Measurements from ENCODE around the gene GCNT2.
"Not testable (repeated sequence)": the region's sequence is repeated elsewhere in the genome, so short reads cannot be mapped to it uniquely, and the experiment has no call there.

Gene GCNT2

GRCh38 chr6:10547809-10548208 lies 26.7 kb downstream of the GCNT2 start:
- no peak for DNase-seq (ENCODE audit: low read depth)

GRCh38 chr6:10550764-10551163 lies 29.6 kb downstream of the GCNT2 start:
- DNase-seq (ENCODE audit: low read depth), result no peak

GRCh38 chr6:10552270-10552810 lies 31.2 kb downstream of the GCNT2 start:
- DNase-seq (ENCODE audit: low read depth), result no peak

DNA sequence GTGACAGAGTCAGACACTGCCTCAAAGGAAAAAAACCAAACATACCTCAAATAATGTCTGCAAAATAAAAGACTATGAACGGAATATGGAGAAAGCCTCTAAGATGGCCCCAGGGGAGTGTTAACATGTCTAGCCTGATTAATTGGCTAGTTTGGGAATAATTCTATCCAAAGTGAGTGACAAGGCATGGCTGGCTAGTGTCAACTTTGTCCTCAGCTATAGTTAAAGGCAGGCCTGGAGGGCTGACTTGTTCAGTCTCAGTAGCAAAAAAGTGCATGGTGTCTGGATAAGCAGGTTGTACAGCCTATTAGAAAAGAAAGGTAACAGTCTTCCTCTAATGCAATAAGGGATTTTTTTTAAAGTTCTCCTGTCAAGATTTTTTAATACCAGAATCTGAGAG lies 32.7 kb downstream of the GCNT2 start:
- no peak for DNase-seq (ENCODE audit: low read depth)

GRCh38 chr6:10554826-10555225 lies 33.7 kb downstream of the GCNT2 start:
- DNase-seq (ENCODE audit: low read depth), result no peak

GRCh38 chr6:10555625-10556309 lies 34.6 kb downstream of the GCNT2 start:
- no peak for DNase-seq (ENCODE audit: low read depth)

- no peak for DNase-seq (ENCODE audit: low read depth)
Measured at GRCh38 chr6:10556589-10556988, 35.4 kb downstream of the GCNT2 start.

DNA sequence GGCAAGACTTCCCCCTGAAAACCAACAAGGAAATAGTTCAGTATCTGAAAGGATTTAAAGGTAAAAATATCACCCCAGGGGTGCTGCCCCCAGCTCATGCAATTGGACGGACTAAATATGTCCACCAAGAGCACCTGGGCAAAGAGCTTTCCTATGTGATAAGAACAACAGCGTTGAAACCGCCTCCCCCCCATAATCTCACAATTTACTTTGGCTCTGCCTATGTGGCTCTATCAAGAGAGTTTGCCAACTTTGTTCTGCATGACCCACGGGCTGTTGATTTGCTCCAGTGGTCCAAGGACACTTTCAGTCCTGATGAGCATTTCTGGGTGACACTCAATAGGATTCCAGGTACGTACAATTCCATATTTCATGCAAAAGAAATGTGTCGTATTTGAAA lies 35.8 kb downstream of the GCNT2 start:
- DNase-seq (ENCODE audit: low read depth), result no peak

GRCh38 chr6:10557913-10558312 lies 36.8 kb downstream of the GCNT2 start:
- no peak for DNase-seq (ENCODE audit: low read depth)

- no peak for DNase-seq (ENCODE audit: low read depth)
Measured at GRCh38 chr6:10558565-10558964, 37.4 kb downstream of the GCNT2 start.

- DNase-seq (ENCODE audit: low read depth), result no peak
Measured at GRCh38 chr6:10559522-10560152, 38.5 kb downstream of the GCNT2 start.

- DNase-seq (ENCODE audit: low read depth), result no peak
Measured at GRCh38 chr6:10561611-10562199, 40.6 kb downstream of the GCNT2 start.

DNA sequence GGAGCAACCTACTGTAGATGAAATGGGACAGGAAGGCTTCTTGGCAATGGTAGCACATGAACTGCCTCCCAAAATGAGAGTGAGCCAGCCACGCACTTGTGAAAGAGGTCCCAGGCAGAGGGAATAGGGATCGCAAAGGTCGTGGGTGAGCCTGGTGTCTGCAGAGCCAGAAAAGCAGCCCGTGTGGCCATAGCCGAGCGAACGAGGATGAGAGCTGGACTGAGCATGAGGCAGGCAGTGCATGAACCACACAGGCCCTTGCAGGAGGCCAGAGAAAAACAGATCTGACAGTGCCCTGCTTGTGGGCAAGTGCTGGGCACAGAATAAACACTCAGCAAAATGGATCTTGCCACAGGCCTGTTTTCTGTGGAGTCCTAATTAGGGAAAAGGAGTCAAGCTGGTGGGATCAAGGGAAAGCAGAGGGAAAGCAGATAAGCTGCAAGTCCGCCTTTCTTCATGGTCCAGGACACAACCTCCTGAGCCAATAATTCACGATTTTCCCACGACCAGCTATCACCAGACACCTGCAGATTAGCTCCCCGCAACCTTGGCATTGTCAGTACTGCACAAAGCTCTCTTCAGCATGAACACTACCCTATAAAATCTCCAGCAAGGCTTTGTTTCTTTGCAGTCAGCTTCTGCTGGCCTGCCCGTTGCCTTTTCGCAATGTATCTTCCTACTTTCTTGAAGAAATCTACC lies 44.0 kb downstream of the GCNT2 start:
- no peak for DNase-seq (ENCODE audit: low read depth)

DNA sequence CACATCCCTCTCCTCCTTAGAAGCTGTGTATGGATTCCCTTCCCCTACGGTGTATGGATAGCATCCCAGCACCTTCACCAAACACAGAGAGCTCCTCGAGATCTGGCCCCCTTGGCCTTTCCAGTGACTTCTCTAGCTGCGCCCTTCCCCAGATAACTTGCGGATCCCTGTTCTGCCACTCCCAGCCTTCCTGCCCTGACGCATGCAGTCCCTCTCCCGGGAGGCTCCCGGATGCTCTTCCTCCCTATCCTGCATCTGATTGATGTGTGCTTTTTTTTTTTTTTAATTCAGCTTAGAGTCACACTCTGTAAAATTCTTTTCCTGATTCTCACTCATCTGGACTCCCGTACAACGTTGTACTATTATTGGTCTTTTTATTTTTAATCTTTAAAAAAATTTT lies 44.8 kb downstream of the GCNT2 start:
- no peak for DNase-seq (ENCODE audit: low read depth)

GRCh38 chr6:10567256-10568026 lies 46.3 kb downstream of the GCNT2 start:
- no peak for DNase-seq (ENCODE audit: low read depth)

- DNase-seq (ENCODE audit: low read depth), result no peak
Measured at GRCh38 chr6:10569392-10570127, 48.4 kb downstream of the GCNT2 start.

DNA sequence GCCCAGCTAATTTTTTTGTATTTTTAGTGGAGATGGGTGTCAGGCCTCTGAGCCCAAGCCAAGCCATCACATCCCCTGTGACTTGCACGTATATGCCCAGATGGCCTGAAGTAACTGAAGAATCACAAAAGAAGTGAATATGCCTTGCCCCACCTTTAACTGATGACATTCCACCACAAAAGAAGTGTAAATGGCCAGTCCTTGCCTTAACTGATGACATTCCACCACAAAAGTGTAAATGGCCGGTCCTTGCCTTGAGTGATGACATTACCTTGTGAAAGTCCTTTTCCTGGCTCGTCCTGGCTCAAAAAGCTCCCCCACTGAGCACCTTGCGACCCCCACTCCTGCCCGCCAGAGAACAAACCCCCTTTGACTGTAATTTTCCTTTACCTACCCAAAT lies 54.4 kb downstream of the GCNT2 start:
- not testable (repeated sequence) for DNase-seq (ENCODE audit: low read depth)

DNA sequence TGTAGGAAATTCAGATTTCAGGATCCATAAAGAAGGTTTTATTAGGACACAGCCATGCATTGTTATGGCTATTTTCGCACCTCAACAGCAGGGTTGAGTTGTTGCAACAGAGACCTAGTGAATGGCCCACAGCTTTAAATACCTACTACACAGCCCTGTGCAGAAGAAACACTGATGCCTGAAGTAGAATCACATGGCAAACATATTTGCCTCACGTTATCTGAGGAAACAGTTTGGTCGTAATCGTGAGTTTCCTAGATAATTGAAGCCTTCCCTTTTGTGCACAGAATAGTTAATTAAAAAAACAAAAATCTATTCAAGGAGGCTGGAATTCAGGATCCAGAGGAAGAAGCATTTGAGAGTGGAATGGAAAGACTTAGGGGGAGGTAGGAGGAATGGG lies 55.1 kb downstream of the GCNT2 start:
- DNase-seq (ENCODE audit: low read depth), result no peak

DNA sequence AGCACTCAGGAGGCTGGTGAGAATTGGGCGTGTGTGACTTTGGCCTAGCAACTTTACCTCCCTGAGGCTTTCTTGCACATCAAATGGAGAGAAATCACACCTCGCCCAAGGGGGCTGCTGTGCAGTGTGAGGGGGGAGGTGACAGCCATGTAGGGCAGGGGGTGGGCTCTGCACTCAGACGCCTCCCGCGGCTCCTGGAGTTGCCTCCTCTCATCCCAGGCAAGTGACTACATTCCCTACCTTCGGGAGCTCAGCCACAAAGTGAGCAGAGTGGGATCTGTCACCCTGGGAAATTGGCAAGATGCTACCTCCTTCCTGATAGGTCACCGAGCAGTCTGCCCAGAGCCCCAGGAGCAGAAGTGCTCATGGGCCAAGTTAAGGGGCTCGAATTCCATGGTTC lies 56.0 kb downstream of the GCNT2 start:
- no peak for DNase-seq (ENCODE audit: low read depth)

DNA sequence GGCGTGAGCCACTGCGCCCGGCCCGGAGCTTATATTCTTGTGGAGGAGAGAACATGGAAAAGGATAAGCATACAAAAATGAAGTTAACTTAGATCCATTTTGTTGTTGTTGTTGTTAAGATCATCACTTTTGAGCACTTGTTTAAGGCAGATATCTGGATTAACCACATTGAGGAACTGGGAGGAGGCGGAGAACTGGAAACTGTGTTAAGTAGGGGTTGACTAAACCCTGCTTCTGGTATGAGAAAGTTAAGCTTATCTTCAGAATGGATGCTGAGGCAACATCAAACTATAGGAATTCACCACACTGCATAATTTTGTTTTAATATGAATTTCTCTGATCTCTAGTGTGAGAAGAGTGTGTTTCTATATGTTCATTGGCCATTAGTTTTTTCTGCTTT lies 57.6 kb downstream of the GCNT2 start:
- DNase-seq (ENCODE audit: low read depth), result no peak

DNA sequence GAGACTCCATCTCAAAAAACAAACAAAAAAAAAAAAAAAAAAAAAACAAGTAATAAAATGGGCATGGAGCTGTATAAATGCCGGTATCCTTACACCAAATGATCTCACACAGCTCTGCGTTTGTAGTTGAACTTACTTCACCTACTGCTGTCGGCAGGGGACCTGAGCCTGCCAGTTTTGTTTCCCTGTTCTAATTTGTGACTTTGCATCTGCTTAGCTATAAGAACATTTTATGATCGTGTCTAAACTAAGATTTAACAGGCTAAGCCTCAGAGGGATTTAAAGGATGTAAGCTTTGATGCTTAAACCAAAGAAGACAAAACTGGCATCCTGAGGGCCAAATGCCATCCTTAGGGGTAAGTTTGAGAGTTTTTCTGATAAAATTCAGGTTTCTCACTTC lies 58.7 kb downstream of the GCNT2 start:
- DNase-seq (ENCODE audit: low read depth), result no peak

All from stimulated activated CD8-positive, alpha-beta memory T cell treated with anti-CD3 and anti-CD28 coated beads, Interleukin-15, amount 100 ng/mL, for 24 hours (primary cell).